ENCODE results near the gene BRI3BP.

GRCh38 chr12:125024949-125025563, 31.6 kb downstream of the BRI3BP start:
- no peak for TF ChIP-seq YY1 (IDR thresholded peaks at IDR 0.05; ENCODE audit: insufficient read depth, insufficient read length)
- no peak for TF ChIP-seq ZNF274 (IDR thresholded peaks at IDR 0.05; ENCODE audit: low read depth, low read length)
- no peak for TF ChIP-seq SUZ12 (IDR thresholded peaks at IDR 0.05; ENCODE audit: extremely low read depth, insufficient read depth, insufficient read length)

All from NT2/D1 (cell line).